GM20000 (cell line): ENCODE results near the gene LSMEM2.

ENCODE experiments used
- DNase-seq: peaks from one replicate; pipeline ENCODE4 v3.0.0; 2012; ENCODE audit warnings: low spot score
- TF ChIP-seq, protein P1 (sequence below): IDR thresholded peaks from 2 replicates; pipeline ENCODE4 v1.5.1; 2012; ENCODE audit warnings: mild to moderate bottlenecking, control low read depth; ENCODE audit errors: extremely low read depth, missing control alignments

Gene LSMEM2

DNA sequence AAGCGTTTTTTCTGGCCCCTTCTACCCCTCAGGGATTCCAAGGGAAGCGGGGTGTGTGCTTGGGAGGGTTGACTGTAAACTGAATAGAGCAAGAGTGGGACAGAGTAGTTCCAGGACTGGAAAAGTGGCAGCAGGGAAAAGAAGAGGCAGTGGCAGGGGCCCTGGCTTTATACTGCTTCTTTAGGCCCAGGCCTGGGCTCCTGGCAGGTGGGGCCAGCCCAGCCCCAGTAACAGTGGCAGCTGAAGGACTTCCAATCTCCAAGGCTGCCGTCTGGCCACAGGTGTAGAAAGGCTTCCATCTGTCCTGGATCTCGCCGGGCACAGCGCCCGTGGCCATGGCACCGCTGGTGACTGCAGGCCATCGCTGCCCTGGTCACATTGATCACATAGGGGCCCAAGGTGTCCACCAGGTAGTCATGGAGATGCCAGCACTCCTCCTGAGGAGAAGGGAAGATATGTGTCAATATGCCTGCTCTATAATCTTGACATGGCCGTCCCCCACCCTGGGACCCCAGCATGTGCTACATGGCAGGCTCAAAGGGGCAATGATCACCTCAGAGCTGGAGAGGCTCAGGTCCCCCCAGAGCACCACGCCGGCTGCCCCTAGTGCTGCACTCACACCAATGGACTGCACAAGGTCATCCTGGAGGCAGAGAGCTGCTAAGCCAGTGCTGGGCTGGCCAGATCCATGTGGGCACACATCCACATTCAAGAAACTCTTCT lies 14.4 kb downstream of the LSMEM2 start:
- TF ChIP-seq, protein P1, sequence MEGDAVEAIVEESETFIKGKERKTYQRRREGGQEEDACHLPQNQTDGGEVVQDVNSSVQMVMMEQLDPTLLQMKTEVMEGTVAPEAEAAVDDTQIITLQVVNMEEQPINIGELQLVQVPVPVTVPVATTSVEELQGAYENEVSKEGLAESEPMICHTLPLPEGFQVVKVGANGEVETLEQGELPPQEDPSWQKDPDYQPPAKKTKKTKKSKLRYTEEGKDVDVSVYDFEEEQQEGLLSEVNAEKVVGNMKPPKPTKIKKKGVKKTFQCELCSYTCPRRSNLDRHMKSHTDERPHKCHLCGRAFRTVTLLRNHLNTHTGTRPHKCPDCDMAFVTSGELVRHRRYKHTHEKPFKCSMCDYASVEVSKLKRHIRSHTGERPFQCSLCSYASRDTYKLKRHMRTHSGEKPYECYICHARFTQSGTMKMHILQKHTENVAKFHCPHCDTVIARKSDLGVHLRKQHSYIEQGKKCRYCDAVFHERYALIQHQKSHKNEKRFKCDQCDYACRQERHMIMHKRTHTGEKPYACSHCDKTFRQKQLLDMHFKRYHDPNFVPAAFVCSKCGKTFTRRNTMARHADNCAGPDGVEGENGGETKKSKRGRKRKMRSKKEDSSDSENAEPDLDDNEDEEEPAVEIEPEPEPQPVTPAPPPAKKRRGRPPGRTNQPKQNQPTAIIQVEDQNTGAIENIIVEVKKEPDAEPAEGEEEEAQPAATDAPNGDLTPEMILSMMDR: no peak
- no peak for DNase-seq

DNA sequence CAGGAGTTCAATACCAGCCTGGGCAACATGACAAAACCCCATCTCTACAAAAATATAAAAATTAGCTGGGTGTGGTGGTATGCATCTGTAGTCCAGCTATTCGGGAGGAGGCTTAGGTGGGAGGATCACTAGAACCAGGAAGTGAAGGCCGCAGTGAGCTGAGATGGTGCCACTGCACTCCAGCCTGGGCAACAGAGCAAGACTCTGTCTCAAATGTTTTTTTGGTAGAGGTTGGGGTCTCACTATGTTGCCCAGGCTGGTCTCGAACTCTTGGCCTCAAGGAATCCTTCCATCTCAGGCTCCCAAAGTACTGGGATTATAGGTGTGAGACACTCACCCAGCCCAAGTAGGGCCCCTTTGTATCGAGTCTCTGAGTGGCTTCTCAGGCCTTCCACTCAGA lies 15.2 kb downstream of the LSMEM2 start:
- no peak for DNase-seq
- TF ChIP-seq, protein P1: no peak

DNA sequence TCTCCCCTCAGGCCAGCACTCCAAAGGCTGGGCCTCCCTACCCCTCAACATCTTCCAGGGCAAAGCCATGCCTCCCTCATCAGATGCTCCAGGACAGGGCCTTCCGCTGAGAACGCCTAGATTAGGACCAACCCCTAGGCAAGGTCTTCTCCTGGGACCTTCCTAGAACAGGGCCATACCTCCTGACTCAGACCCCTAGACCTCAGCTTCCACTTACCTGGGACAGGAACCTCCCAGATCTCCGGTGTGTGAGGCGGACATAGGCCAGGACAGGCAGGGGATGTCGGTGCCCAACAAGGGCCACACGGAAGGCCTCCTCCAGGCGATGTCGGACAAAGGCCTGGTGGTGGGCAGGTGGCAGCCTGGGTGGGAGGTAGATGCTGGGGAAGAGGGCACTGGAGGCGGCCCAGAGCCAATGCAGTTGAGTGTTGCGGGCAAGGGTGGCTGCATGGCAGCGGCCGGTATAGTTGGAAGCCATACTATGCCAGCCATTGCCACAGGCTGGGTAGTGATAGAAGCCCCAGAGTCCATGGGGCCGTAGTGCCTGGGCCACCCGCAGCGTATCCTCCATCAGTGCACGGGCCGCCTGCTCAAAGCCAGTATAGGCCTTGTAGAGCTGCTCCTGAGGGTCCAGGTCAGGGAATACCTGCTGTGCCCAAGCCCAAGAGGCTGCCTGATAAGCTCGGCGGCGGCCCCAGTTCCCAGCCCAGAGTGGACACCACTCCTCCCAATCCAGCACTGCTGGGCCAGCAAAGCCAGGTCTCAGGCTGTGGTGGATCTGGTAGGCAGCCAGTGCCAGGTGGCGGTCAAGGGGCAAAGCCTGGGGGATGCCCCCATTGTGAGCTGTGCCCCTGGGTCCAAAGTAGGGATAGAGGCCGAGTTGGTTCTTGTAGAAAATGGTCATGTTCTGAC lies 15.9 kb downstream of the LSMEM2 start:
- DNase-seq: no peak
- TF ChIP-seq, protein P1: no peak

DNA sequence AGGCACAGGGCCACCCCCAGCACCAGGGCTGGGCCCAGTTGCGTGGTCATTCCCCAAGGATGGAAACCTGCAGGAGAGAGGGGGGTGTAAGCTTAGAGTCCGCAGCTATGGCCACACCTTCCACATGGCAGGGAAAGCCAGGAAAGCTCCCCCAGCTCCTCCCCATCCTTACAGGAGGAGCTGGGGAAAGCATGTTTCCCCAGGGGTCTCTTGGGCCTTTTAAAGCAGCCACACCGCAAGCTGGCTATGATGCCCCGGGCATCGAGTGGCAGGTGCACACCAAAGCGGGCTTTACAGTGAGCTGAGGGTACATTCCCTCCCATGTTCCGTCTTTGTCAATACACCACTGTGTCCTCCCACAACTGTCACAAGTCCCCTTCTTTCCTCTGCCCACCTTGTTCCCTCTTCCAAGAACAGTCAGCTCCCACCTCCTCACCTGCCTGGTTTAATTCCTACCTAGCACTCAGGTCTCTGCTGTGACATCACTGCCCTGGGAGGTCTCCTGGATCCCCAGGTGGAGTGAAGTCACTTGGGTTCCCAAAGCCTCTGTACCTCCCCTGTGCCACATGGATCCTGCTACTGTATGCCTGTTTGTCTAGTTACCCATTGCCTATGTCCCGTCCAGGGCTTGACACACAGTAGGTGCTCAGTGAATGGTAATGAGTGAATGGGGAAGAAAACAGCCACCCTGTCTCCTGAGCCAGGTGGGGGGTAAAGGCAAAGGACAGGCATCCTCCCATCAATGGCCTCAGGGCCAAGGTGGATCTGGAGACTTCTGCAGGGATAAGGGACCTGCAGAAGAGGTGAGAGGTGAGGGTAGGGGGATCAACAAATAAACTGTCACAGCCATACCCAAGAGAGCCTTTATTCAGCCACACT lies 16.9 kb downstream of the LSMEM2 start:
- TF ChIP-seq, protein P1: no peak
- DNase-seq: no peak

DNA sequence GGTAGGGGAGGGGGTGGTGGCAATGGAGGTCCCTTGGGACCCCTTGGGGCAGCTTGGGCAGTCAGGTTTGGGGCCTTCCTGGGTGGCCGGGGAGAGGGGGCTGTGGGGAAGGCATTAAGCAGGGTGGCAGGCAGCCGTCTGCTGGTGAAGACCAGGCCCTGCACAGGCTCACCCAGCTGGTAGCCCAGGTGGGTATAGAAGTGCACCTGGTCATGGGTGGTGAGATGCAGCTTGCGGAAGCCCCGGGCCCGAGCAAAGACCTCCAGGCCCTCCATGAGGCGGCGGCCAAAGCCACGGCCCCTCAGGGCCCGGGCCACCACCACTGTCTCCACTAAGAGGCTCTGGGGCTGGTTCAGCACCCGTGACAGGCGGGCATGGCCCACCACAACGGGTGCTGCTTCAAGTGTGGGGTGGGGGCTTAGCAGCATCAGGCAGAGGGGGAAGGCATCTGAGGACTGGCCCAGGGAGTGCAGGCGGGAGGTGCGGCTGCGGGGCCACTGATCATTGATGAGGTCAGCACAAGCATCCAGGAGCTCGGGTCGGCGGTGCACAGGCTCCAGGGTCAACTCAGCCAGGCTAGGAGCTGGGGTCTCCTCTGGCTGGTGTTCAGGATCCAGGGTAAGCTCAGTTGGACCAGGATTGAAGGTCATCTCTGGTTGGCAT lies 18.0 kb downstream of the LSMEM2 start:
- TF ChIP-seq, protein P1: no peak
- no peak for DNase-seq

DNA sequence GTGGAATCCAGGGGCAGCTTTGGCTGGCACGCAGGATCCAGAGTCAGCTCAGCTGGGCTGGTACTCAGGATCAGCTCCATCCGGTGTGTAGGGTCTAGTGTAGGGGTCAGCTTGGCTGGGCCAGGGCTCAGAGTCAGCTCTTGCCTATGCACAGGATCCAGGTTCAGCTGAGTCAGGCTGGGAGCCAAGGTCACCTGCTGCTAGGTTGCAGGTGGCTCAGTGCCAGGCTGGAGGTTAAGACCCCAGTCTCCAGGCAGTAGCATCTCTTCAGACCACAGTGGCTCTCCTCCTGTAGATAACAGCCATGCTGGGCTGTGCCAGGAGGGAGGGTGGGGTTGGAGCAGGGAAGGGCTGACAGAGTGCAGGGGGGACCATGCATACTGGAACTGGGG lies 18.5 kb downstream of the LSMEM2 start:
- DNase-seq: no peak
- TF ChIP-seq, protein P1: no peak
